ENCODE results near the gene ARHGEF39.
A peak's percentile ranks its signal among the peaks of the same experiment; 100 is the strongest.
"Not testable (repeated sequence)": the region's sequence is repeated elsewhere in the genome, so short reads cannot be mapped to it uniquely, and the experiment has no call there.

ARHGEF39 gene

GRCh38 chr9:35616681-35617459, 48.1 kb downstream of the ARHGEF39 start:
- DNase-seq: peak; percentile 8

- no peak for DNase-seq
Observed at GRCh38 chr9:35615981-35616680, 48.9 kb downstream of the ARHGEF39 start.

DNA sequence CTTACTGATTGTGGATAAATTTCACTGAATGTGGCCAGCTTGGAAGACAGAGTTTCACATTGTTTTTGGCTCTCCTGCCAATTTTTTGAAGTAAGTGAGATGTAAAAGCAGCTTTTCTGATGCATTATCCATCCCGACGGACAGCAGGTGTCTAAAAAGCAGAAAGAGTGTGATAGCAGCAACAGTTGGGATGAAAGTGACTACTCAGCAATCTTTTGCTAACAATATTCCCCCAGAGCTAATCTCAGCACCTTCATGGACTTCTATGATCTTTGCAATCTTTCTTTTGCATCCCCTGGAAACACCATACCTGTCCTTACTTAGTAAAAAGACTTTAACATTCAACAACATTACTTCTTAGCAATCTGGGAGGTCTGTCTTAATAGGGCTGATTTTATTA, 52.2 kb downstream of the ARHGEF39 start:
- DNase-seq: no peak

DNA sequence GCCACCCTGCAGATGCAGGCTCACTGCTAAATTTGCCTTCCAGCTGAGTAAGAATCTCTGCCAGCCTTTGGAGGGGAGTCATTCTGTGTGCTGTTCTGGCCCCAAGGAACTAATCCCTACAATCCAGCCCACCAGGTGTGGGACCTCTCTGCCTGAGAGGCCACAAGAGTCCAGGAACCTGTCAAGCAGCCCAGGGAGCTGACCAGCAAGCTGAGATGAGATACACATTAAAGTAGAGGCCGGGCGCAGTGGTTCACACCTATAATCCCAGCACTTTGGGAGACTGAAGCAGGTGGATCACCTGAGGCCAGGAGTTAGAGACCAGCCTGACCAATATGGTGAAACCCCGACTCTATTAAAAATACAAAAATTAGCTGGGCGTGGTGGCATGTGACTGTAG, 52.9 kb downstream of the ARHGEF39 start:
- not testable (repeated sequence) for DNase-seq

- no peak for DNase-seq
Observed at GRCh38 chr9:35611230-35611797, 53.7 kb downstream of the ARHGEF39 start.

- no peak for DNase-seq
Observed at GRCh38 chr9:35609820-35610163, 55.2 kb downstream of the ARHGEF39 start.

All from NCI-H774 (cell line).